Activated CD8-positive, alpha-beta memory T cell treated with anti-CD3 and anti-CD28 coated beads, Interleukin-2, amount 50 U/mL, for 1 hour (primary cell): ENCODE data around the gene HLA-F.

Experiments
- DNase-seq: peaks from one replicate; pipeline ENCODE4 v3.0.0-alpha.2; 2020; ENCODE audit errors: extremely low read depth

HLA-F gene

DNA sequence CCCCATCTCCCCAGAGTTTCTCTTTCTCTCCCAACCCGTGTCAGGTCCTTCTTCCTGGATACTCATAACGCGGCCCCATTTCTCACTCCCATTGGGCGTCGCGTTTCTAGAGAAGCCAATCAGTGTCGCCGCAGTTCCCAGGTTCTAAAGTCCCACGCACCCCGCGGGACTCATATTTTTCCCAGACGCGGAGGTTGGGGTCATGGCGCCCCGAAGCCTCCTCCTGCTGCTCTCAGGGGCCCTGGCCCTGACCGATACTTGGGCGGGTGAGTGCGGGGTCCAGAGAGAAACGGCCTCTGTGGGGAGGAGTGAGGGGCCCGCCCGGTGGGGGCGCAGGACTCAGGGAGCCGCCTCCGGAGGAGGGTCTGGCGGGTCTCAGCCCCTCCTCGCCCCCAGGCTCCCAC lies at the start of gene HLA-F:
TSS of gene HLA-F (plus strand) at position 173 of the 404 bp plus-strand sequence. CDS start at position 203, 30 bp downstream.
- DNase-seq: peak; percentile 68

DNA sequence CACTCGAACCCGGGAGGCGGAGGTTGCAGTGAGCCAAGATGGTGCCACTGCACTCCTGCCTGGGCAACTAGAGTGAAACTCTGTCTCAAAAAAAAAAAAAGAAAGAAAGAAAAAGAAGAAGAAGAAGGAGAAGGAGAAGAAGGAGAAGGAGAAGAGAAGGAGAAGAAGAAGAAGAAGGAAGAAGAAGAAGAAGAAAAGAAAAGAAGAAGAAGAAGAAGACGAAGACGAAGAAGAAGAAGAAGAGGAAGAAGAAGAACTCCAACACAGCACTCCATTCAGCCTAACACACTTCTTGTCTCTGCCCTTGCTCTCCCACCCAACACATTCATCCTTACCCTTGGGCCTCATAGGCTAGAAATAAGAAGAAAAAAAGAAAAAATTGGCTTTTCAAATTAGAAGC lies 49.2 kb upstream of the HLA-F start:
- DNase-seq: no peak

DNA sequence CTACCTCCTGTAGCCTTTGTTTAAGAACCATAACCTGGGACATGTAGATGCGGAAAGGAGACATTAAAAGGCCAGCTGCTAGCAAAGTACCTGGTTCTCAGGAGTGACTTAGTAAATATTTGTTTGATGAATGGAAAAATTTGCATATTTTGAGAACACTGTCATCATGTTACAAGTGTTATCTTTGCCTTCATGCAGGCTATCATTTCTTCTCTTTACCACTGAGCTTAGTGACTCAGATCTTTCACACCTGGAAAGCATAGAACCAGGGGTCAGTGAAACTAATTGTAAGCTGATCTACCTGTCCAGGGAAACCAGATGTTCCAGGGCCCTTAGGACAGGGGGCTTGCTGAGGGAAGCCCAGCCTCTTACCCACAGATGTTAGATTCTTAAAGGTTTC lies 47.7 kb upstream of the HLA-F start:
- DNase-seq: no peak

DNA sequence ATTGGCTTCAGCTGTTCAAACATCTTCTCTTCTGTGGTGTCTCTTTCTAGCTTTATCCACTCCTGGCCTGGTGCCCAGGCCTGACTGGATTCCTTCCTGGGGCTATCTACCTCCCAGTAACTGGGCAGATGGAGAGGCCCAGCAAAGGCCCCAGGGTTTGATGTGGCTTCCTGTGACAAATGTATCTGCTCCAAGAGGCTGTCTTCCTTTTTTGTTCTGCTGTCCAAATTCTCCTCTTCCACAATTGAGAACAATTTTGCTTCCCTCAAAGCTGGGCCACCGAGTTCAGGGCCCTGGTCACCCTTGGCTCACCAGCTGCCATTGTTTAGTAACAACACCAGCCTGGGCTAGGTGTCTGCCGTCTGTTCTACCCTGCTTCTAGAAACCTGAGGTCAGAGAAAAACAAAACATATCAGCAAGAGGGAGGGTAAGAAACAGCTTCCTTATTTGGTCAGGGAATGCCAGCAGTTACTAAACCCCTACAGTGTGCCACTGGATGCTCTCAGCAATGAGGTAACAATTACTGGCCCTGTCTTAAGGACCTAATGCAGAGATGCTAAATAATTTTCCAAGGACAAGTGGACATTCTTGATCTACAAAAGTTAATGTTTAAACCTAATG lies 46.1 kb upstream of the HLA-F start:
- DNase-seq: no peak

DNA sequence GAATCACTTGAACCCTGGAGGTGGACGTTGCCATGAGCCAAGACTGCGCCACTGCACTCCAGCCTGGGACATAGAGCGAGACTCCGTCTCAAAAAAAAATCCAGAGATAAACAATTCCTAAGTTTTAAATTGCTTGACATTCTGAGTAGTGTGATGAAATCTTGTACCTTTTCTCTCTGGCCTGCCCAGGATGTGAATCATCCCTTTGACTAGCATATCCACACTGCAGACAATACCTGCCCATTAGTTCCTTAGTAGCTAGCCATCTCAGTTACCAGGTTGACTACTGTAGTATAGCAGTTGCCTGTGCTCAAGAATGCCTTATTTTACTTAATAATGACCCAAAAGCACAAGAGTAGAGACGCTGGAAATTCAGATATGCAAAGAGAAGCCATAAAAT lies 45.1 kb upstream of the HLA-F start:
- DNase-seq: no peak

DNA sequence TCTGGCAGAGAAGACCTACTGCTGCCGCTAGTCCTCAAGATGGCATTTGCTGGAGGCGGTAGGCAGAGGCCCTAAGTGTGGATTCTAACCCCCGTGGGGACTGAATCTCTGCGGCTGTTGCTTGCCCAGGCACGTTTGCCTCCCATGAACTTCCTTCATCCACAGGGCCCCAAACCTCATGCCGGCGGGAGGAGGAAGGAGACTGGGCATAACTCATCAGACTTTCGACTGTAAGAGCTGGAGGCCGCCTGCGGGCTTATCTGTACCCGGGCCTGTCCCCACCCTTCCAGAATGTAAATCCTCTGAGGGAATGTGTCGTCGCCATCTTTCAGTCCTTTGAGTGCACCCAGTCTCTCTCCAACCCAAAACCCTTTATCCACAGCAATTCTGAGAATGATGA lies 43.3 kb upstream of the HLA-F start:
- no peak for DNase-seq

DNA sequence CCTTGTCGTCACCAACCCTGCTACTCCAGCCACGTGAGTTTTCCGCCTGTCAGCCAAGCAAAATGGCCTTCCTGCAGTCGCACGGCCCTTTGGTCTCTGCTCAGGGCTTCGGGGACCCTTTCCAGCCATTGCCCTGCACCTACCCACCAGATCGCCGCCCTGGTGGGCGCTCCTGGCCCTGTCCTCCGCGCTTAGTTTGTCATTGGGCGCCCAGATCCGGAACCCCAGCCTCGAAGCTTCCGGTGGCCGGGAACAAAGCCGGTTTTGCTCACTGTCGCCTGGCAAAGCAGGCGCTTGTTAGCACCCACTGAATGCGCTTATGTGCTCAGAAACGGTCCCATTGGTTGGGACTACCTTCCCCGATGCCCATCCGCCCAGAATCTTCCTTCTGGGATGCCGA lies 42.8 kb upstream of the HLA-F start:
- DNase-seq: no peak

DNA sequence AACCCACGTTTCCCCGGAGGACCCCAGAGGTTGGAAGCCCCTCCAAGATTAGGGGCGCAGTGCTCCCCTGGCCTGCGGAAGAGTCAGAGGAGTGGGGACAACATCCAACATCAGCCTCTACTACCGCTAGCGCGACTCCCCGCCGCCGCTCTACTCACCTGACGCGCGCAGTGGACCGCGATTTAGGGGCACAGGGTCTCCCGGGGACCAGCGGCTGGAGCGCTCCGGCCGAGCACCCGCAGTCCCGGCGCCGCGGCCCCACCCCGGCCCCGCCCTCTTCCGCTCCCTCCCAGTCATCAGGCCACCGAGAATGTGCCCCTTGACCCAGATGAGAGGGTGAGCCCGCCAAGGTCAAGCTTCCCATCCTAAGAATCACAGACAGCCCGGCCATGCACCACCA lies 42.3 kb upstream of the HLA-F start, which contains the start of gene ZFP57:
TSS of gene ZFP57 (minus strand) at position 249 of the 400 bp plus-strand sequence. CDS start 4,149 bp downstream, outside the sequence.
- DNase-seq: no peak

DNA sequence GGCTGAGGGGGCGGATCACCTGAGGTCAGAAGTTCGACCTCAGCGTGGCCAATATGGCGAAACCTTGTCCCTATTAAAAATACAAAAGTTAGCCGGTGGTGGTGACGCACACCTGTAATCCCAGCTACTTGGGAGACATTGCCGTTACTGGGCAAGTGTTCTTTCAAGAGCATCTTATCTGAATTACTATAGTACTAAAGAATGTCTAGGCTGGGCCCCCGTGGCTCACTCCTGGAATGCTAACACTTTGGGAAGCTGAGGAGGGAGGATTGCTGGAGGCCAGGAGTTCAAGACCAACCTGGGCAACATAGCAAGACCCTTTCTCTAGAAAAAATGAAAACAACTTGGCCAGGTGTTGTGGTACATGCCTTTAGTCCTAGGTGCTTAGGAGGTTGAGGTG lies 41.4 kb upstream of the HLA-F start:
- no peak for DNase-seq

DNA sequence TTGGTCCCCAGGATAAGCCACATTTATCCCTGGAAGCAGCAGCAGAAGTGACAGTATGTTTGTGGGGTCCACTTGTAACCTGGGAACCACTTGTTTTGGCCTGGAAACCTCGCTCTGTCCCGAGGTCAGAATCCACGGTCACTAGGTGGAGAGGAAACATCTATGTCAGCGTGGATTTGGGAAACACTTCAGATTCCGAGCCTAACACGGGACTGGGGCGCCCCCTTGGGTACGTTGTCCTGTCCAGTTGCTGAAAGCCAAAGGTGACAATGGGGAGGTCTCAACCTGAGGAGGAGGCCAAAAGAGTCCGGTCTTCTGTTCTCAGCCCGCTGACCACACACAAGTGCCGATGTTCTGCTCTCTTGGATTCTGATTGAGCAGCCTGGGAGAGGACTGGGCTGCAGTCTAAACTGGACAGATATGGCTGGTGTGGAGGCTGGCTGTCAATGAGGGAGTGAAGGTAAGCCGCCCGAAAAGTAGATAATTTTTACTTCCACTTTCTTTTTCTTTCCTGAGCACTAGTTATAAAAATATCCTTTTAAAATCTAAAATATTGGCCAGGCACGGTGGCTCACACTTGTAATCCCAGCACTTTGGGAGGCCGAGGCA lies 37.4 kb upstream of the HLA-F start:
- no peak for DNase-seq

DNA sequence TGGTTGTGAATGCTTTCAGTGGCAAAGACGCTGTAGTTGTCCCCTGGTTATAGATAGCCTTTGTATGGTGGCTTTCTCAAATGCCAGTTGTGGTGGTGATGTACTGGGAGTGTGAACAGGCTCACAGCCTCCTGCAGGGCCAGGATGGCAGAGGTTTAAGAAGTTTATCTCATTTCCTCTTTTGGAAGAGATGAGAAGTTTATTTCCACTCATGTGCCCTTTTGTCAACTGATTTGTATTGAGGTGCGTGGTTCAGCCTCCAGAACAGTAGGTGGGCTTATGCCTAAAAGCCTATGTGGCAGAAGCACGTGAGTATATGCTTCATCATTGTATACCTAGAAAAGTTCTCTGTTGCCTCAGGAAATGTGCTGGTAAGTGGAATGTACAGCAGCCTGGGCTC lies 28.6 kb upstream of the HLA-F start:
- no peak for DNase-seq

DNA sequence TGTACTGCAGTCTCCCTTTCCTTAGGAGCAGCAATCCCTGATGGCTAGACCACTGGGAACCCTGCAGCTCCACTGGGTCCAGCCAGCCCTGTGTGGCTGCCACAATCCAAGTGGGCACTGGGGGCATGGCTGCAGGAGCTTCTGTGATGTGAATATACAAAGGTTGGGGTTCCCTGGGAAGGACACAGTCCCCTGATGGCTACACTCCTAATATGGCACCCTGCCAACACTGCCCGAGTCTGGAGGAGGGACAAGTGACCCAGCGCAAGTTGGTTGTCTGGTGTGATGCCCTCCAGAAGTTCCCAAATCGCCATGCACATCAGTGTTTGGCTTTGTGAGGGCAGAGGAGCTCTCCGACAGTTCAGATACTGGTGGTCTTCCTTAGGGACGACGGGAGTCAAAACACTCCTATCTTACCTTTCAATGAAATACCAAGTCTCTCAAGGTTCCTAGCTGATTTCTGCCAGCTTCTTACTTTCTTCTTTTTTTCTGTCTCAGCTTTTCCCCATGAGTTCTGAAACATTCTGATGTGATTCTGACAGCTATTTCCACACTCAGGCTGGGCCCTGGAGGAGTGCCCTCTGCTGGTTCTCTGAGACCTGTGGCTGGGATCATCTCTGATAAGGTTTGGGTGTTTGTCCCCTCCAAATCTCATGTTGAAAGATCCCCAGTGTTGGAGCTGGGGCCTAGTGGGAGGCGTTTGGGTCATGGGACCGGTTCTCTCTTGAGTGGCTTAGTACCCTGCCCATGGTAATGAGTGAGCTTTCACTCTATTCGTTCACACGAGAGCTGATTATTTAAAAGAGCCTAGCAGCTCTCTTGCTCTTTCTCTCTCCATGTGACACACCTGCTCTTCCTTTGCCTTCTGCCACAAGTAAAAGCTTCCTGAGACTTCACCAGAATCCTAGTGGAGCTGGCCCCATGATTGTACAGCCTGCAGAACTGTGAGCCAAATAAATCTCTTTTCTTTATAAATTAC lies 26.8 kb upstream of the HLA-F start:
- DNase-seq: no peak

DNA sequence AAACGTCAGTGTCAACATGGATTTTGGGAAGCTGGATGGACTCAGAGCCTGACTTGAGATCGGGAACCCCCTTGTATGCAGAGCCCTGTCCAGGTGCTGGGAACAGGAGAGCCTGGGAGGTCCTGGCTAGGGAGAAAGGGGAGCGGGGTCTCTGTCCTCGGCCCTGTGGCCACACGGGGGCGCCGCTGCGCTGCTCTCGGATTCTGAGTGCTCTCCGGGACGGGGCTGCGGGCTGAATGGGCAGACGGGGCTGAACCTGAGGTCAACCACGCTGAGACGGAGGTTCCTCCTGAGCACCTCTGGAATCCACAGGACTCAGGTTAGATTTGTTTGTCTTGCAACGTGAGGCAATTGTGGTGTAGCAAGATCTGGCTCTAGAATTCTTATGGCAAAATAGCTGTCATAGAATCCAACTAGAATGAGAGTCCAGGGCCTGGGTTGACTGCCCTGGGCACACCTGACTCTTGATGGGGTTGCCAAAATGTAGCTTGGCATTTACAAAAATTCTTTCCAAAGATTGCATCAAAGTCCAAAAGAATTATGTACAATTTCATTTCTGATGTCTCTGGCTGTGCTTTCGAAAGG lies 20.6 kb upstream of the HLA-F start:
- DNase-seq: peak; percentile 49

DNA sequence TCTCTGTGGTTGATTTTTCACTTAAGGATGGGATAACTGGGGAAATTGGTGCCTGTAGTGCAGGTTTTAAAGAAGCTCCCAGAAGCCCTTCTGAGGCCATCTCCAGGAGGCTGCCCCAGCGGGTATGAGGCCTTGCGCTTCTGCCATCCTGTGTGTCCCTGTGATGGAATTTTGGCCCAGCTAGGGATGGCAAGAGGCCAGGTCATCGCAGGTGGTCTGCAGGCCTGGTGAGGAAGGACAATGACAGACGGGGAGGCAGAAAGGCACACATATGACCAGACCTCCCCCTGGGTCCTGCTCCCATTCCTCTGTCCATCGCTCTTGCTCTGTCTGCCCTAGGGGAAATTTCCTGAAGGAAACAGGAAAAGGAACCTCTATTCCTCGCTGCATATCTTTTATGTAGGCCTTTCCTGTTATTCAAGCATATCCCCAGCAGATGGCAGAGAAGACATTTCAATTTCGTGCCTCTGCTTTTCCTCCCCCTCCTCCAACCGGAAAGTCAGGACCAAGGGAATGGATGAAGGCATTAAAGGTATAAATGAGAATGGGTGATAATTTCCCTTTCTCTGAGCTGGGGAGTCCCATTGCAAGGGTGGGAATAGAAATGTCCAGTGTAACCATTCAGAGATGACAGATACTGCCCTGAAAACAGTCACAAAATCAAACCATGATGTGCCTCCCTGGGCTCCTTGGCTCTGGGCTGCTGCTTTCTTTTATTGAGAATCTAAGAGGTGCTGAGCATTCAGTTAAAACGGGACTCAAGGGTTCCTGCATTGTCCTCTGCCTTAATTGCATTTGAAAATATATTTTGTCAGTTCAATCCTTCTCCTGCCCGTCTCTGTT lies 17.6 kb upstream of the HLA-F start:
- no peak for DNase-seq

DNA sequence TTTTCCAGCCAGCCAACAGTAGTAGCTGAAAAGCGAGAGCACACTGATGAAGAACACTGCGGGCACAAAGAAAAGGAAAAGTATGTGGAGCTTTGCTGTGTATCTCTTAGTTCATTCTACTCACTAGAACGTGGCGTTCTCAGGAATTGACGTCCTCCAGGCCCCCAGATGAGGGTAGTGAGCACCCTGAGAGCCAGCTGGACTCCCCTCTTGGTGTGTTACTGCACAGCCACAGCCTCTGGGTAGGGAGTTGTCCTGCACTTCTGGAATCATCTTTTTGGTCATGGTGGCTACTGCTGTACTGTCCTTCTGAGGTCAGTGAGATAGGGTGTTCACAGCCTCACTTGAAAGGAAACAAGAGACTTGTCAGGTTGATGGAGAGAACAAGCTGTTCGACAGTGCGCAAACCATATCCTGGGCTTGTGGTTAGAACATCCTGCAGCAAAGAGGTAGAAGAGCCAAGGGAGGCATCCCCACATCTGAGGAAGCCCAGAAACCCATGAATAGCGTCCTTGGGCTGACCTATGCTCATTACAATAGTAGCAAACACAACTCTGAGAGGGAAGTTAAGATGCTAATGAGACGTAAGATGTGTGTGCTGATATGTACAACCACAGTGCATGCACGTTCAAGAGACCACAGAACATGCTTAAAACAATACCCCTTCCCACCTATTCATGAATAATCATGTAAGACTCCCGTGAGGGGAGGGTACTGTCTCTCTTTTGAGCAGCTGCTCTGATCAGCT lies 14.6 kb upstream of the HLA-F start:
- no peak for DNase-seq

DNA sequence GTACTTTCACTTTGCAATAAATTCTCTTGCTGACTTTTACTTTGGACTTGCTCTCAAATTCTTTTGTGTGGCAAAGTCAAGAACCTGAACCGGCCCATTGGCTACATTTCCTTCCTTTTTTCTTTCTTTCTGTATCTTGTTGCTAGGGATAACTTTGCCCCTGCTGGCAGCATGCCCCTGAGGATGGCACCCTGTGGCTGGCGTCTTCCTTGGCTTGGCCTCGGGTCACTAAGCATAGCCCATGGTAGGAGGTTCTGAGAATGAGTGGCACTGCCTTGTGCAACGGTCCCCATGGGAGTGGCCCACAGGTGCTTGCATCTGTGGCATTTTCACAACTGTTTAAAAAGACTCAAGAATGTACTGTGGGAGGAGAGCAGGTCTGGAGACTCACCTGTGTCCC lies 14.0 kb upstream of the HLA-F start:
- DNase-seq: no peak

DNA sequence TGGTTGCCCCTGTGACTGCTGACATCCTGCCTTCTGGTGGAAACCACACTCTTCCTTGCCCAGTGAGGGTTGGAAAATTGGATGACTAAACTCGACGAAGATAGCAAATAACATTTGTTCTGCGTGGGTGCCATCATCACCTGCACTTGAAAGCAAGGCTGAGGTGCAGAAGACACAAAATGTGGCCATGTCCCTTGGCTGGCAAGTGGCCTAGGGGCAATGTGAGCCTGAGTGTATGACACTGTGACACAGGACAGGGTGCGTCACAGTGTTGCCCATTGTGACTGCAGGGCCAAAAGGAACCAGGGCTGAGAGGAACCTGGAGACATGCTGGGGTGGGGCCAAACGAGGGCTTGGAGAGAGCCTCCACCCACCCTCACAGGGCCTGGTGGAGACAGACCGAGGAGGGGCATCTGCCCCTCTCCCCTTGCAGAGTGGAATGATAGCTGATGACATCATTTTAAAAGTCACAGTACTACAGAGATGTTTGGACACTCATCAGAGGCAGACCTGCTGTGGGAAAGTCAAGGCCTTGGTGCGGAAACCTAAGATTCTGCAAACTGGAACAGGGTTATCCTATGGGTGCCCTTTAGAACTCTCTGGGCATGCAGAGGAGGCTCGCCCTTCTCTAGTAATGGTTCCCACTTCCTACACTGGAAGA lies 12.8 kb upstream of the HLA-F start:
- DNase-seq: no peak

DNA sequence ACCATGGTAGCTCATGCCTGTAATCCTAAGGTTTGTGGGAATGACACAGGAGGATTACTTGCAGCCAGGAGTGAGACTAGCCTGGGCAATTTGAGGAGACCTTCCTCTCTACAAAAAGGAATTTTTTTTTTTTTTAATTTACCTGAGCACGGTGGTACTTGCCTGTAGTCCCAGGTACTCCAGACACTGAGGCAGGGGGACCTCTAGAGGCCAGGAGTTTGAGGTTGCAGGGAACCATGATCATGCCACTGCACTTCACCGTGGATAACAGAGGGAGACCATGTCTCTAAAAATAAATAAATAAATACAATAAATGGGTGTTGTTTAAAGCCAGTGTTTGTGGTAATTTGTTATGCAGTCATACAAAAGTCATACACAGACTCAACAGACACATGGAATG lies 2.4 kb upstream of the HLA-F start:
- no peak for DNase-seq

DNA sequence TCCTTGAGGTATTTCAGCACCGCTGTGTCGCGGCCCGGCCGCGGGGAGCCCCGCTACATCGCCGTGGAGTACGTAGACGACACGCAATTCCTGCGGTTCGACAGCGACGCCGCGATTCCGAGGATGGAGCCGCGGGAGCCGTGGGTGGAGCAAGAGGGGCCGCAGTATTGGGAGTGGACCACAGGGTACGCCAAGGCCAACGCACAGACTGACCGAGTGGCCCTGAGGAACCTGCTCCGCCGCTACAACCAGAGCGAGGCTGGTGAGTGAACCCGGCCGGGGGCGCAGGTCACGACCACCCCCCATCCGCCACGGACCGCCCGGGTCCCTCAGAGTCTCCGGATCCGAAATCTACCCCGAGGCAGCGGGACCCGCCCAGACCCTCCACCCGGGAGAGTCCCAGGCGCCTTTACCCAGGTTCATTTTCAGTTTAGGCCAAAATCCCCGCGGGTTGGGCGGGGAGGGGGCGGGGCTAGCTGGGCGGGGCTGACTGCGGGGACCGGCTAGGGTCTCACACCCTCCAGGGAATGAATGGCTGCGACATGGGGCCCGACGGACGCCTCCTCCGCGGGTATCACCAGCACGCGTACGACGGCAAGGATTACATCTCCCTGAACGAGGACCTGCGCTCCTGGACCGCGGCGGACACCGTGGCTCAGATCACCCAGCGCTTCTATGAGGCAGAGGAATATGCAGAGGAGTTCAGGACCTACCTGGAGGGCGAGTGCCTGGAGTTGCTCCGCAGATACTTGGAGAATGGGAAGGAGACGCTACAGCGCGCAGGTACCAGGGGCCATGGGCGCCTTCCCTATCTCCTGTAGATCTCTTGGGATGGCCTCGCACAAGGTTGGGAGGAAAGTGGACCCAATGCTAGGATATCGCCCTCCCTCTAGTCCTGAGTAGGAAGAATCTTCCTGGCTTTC lies 693 bp downstream of the HLA-F start:
- no peak for DNase-seq
